Fibroblast of mammary gland (primary cell): ENCODE results near the gene ELMO1.

Experiments used
- DNase-seq: peaks from one replicate; pipeline ENCODE4 v3.0.0-alpha.2; 2010; ENCODE audit warnings: low read depth
- H3K4me3 ChIP-seq: 2 replicates; pipeline ENCODE4 v1.5.1; 2011; ENCODE audit warnings: low read depth, mild to moderate bottlenecking, low read length, moderate library complexity; ENCODE audit not compliant: control insufficient read depth
- CTCF ChIP-seq: conservative IDR thresholded peaks from 2 replicates; pipeline ENCODE4 v1.5.1; 2011; ENCODE audit warnings: low read depth, low read length, inconsistent platforms; ENCODE audit not compliant: control insufficient read depth, insufficient read depth

ELMO1 gene

GRCh38 chr7:37013771-37014170, 434.9 kb downstream of the ELMO1 start:
- no peak for TF ChIP-seq CTCF
- DNase-seq: no peak
- H3K4me3 ChIP-seq: no peak overlapping the region

- no peak overlapping the region for H3K4me3 ChIP-seq
- no peak for TF ChIP-seq CTCF
- no peak for DNase-seq
Measured at GRCh38 chr7:37011151-37011890, 437.3 kb downstream of the ELMO1 start.

GRCh38 chr7:37009125-37009675, 439.5 kb downstream of the ELMO1 start:
- H3K4me3 ChIP-seq: no peak overlapping the region
- no peak for DNase-seq
- no peak for TF ChIP-seq CTCF

- no peak for TF ChIP-seq CTCF
- no peak for DNase-seq
- no peak overlapping the region for H3K4me3 ChIP-seq
Measured at GRCh38 chr7:37007691-37008090, 441.0 kb downstream of the ELMO1 start.

- no peak overlapping the region for H3K4me3 ChIP-seq
- no peak for TF ChIP-seq CTCF
- DNase-seq: no peak
Measured at GRCh38 chr7:37007268-37007667, 441.4 kb downstream of the ELMO1 start.

- no peak for TF ChIP-seq CTCF
- H3K4me3 ChIP-seq: no peak overlapping the region
- no peak for DNase-seq
Measured at GRCh38 chr7:37006764-37007163, 441.9 kb downstream of the ELMO1 start.
